ENCODE data around the gene MTIF2.
"Not testable (repeated sequence)": the region's sequence is repeated elsewhere in the genome, so short reads cannot be mapped to it uniquely, and the experiment has no call there.

The MTIF2 gene

DNA sequence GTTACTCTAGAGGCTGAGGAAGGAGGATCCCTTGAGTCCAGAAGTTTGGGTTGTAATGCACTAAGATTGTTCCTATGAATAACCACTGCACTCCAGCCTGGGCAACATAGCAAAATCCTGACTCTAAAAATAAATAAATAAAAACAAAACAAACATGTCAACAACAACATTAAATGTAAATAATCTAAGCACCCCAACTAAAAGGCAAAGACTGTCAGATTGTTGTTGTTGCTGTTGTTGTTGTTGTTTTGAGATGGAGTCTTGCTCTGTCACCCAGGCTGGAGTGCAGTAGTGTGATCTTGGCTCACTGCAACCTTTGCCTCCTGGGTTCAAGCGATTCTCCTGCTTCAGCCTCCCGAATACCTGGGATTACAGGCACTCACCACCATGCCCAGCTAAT is 77.1 kb downstream of the MTIF2 start:
- DNase-seq (ENCODE audit: low read depth), result not testable (repeated sequence)

DNA sequence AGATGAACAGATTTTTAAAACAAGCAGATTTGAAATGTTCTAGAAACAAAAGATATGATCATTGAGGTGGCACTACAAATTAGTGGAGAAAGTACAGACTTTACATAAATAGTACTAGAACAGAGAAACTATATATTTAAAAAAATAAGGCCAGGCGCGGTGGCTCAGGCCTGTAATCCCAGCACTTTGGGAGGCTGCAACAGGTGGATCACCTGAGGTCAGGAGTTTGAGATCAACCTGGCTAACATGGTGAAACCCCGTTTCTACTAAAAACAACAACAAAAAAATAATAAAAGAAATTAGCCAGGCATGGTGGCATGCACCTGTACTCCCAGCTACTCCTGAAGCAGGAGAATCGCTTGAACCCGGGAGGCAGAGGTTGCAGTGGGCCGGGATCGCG is 82.2 kb downstream of the MTIF2 start:
- DNase-seq (ENCODE audit: low read depth), result not testable (repeated sequence)

Measured in GM04504 (cell line).